SU-DHL-6 (cell line): ENCODE results near the gene RNF135.
"Not testable (repeated sequence)": the region's sequence is repeated elsewhere in the genome, so short reads cannot be mapped to it uniquely, and the experiment has no call there.

Experiments
- H2AFZ ChIP-seq: fragments of 200-600 bp; sonication (generic); 2 replicates; pipeline ENCODE4 v1.6.1; 2014; ENCODE audit warnings: low read depth, mild to moderate bottlenecking, moderate library complexity, mixed read lengths, antibody characterized with exemption, low read length; ENCODE audit not compliant: severe bottlenecking
- H3F3A ChIP-seq: fragments of 200-600 bp; shearing (Covaris generic); 2 replicates; pipeline ENCODE4 v1.6.0; 2016; ENCODE audit warnings: antibody characterized with exemption, mild to moderate bottlenecking; ENCODE audit not compliant: insufficient read depth
- H3K27ac ChIP-seq: fragments of 200-600 bp; sonication (generic); 2 replicates; pipeline ENCODE4 v1.5.1; 2016; ENCODE audit warnings: low read depth, mild to moderate bottlenecking, low read length, moderate library complexity, mixed read lengths
- H3K27me3 ChIP-seq: fragments of 200-600 bp; sonication (generic), shearing (Covaris generic); 2 replicates; pipeline ENCODE4 v1.6.0; 2014; ENCODE audit warnings: mild to moderate bottlenecking, low read length
- H3K36me3 ChIP-seq: fragments of 200-600 bp; sonication (generic); 2 replicates; pipeline ENCODE4 v1.6.1; 2014; ENCODE audit warnings: mild to moderate bottlenecking, low read length, mixed read lengths
- H3K4me2 ChIP-seq: fragments of 300-600, 200-600 bp; shearing (Covaris generic), sonication (generic); 2 replicates; pipeline ENCODE4 v1.6.0; 2014; ENCODE audit warnings: low read length, low read depth, mild to moderate bottlenecking; ENCODE audit not compliant: poor library complexity, severe bottlenecking
- H3K4me3 ChIP-seq: fragments of 200-600 bp; sonication (generic); 2 replicates; pipeline ENCODE4 v1.5.1; 2014; ENCODE audit warnings: antibody characterized with exemption, low read length, mild to moderate bottlenecking, mixed read lengths; ENCODE audit not compliant: insufficient read depth, poor library complexity, severe bottlenecking
- H3K79me2 ChIP-seq: fragments of 200-600 bp; sonication (generic); 2 replicates; pipeline ENCODE4 v1.6.1; 2014; ENCODE audit warnings: mild to moderate bottlenecking, low read length, moderate library complexity; ENCODE audit not compliant: insufficient read depth
- H3K9ac ChIP-seq: fragments of 200-600 bp; sonication (generic); 2 replicates; pipeline ENCODE4 v1.7.0; 2014; ENCODE audit warnings: mild to moderate bottlenecking, low read length
- H3K9me2 ChIP-seq: fragments of 200-600 bp; sonication (generic); replicated peaks from 2 replicates; pipeline ENCODE4 v1.6.1; 2014; ENCODE audit warnings: low read length; ENCODE audit not compliant: insufficient read depth
- H3K9me3 ChIP-seq: fragments of 200-600 bp; sonication (generic); 2 replicates; pipeline ENCODE4 v1.6.1; 2014; ENCODE audit warnings: low read length, mixed read lengths; ENCODE audit not compliant: insufficient read depth
- H4K20me1 ChIP-seq: fragments of 200-600 bp; sonication (generic); 2 replicates; pipeline ENCODE4 v1.6.1; 2014; ENCODE audit warnings: low read depth, mild to moderate bottlenecking, antibody characterized with exemption, low read length, moderate library complexity, mixed read lengths
- EZH2phosphoT487 ChIP-seq: fragments of 200-600 bp; sonication (generic), shearing (Covaris generic); conservative IDR thresholded peaks from 2 replicates; pipeline ENCODE4 v1.6.1; 2018; ENCODE audit warnings: mild to moderate bottlenecking, antibody characterized with exemption, low read length, moderate library complexity, mixed read lengths
- TF ChIP-seq, protein P1 (sequence below): fragments of 200-600 bp; sonication (generic); IDR thresholded peaks from one replicate; pipeline ENCODE4 v1.5.1; 2017; ENCODE audit warnings: antibody characterized with exemption, mild to moderate bottlenecking, low read length, moderate library complexity; ENCODE audit not compliant: insufficient read depth, poor library complexity, severe bottlenecking

RNF135 gene

DNA sequence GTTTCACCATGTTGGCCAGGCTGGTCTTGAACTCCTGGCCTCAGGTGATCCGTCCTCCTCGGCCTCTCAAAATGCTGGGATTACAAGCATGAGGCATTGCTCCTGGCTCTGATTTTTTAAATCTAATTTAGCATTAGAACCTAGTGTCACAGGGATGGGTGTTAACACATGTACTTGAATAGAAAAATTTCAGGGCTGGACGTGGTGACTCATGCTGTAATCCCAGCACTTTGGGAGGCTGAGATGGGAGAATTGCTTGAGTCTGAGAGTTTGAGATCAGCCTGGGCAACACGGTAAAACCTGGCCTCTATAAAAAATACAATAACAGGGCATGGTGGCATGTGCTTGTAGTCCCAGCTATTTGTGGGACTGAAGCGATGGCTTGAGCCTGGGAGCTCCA is 6.0 kb upstream of the RNF135 start:
- Histone ChIP-seq H3K9me3 (no peaks in the 10 kb centered on the region), H2AFZ (no peak overlapping the region), H3F3A (peaks cover 61% of the 10 kb centered on the region), H3K27ac (peak overlapping the region; percentile 15; the same call in 1 of the 2 replicates), H3K4me3 (no peak overlapping the region), H3K27me3 (no peaks in the 10 kb centered on the region), H3K36me3 (no peaks in the 10 kb centered on the region), H3K9ac (no peak overlapping the region), H3K9me2 (no peaks in the 10 kb centered on the region), H4K20me1 (no peaks in the 10 kb centered on the region), H3K4me2 (no peak overlapping the region), H3K79me2 (no peaks in the 10 kb centered on the region)
- TF ChIP-seq, protein P1, sequence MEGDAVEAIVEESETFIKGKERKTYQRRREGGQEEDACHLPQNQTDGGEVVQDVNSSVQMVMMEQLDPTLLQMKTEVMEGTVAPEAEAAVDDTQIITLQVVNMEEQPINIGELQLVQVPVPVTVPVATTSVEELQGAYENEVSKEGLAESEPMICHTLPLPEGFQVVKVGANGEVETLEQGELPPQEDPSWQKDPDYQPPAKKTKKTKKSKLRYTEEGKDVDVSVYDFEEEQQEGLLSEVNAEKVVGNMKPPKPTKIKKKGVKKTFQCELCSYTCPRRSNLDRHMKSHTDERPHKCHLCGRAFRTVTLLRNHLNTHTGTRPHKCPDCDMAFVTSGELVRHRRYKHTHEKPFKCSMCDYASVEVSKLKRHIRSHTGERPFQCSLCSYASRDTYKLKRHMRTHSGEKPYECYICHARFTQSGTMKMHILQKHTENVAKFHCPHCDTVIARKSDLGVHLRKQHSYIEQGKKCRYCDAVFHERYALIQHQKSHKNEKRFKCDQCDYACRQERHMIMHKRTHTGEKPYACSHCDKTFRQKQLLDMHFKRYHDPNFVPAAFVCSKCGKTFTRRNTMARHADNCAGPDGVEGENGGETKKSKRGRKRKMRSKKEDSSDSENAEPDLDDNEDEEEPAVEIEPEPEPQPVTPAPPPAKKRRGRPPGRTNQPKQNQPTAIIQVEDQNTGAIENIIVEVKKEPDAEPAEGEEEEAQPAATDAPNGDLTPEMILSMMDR: no peak
- TF ChIP-seq EZH2phosphoT487: no peak

DNA sequence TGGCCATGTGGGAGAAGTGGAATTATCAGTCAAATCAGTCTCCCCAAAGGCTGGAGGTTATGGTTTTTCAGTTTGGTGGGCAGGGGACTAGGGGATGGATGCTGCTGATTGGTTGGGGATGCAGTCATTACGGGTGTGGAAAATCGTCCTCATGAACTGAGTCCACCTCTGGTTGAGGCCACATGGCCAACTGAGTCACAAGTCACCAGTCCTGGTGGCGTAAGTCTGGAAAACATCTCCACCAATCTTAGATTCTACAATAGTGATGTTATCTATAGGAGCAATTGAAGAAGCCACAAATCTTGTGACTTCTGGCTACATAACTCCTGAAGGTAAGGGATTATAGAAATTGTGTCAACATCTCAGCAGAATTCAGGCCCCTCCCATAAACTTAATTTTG is 5.2 kb upstream of the RNF135 start:
- peak overlapping the region; percentile 56 for H2AFZ ChIP-seq
- H3K9me2 ChIP-seq: no peaks in the 10 kb centered on the region
- H3K27ac ChIP-seq: peak overlapping the region; percentile 15; the same call in 1 of the 2 replicates
- TF ChIP-seq, protein P1: no peak
- TF ChIP-seq EZH2phosphoT487: no peak
- H4K20me1 ChIP-seq: no peaks in the 10 kb centered on the region
- H3K9ac ChIP-seq: no peak overlapping the region
- H3K79me2 ChIP-seq: no peaks in the 10 kb centered on the region
- no peaks in the 10 kb centered on the region for H3K27me3 ChIP-seq
- H3K9me3 ChIP-seq: no peaks in the 10 kb centered on the region
- no peak overlapping the region for H3K4me3 ChIP-seq
- no peak overlapping the region for H3K4me2 ChIP-seq
- H3K36me3 ChIP-seq: no peaks in the 10 kb centered on the region
- H3F3A ChIP-seq: peaks cover 69% of the 10 kb centered on the region

DNA sequence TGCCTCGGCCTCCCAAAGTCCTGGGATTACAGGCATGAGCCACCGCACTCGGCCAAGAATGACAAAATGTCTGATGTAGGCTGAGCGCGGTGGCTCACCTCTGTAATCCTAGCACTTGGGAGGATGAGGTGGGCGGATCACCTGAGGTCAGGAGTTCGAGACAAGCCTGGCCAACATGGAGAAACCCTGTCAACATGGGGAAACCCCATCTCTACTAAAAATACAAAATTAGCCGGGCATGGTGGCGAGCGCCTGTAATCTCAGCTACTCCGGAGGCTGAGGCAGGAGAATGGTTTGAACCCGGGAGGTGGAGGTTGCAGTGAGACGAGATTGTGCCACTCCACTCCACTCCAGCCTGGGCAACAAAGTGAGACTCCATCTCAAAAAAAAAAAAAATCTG is 2.9 kb upstream of the RNF135 start:
- not testable (repeated sequence) for H4K20me1 ChIP-seq, H2AFZ ChIP-seq, H3K4me3 ChIP-seq, H3K36me3 ChIP-seq, H3K27me3 ChIP-seq, H3K9me2 ChIP-seq, H3K9me3 ChIP-seq
- Histone ChIP-seq H3K27ac (peak overlapping the region; percentile 98), H3K4me2 (peak overlapping the region; percentile 85), H3F3A (peaks cover 71% of the 10 kb centered on the region), H3K79me2 (peaks cover 17% of the 10 kb centered on the region), H3K9ac (peak overlapping the region; percentile 45)

DNA sequence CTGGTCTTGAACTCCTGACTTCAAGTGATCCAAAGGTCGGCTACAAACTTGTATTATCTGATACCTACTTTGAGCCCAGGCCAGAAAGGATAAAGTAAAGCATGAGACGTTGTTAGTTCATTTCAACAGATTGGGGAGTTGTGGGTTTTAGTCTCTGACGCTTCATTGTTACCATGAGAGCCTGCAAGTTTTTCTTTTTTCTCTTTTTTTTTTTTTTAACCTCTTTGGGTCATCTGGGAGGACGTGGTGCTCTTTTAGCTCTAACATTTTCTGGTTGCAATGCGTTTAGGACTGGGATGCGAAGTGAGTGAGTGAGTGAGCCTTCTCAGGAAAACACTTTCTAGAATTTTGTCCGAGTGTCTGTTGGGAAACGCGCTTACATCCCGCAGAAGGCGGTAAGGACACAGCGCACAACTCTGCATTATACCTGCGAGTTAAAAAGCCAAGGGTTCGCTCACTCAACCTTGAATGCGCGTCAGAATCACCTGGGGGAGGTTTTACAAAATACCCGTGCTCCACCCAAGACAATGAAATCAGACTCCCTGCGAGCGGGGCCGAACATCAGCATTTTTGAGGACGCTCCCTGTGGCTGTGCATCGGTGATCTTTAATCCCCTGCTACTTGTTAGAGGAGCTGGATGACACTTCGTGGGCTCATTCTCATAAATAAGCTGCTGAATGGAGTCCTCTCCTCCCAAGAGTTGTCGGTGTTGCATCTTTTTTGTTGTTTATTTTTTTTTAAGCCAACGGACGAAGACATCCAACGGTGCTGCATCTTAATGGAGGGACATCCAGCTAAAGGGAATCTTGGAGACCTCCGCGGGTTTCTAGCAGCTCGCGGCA is 629 bp upstream of the RNF135 start:
- H3K9me3 ChIP-seq: no peaks in the 10 kb centered on the region
- no peaks in the 10 kb centered on the region for H3K27me3 ChIP-seq
- peak overlapping the region; percentile 90 for H3K9ac ChIP-seq
- peak overlapping the region; percentile 98 for H3K27ac ChIP-seq
- peak overlapping the region; percentile 83 for H3K4me2 ChIP-seq
- peak overlapping the region; percentile 54 for H2AFZ ChIP-seq
- H3F3A ChIP-seq: peaks cover 79% of the 10 kb centered on the region
- no peaks in the 10 kb centered on the region for H3K9me2 ChIP-seq
- no peaks in the 10 kb centered on the region for H4K20me1 ChIP-seq
- TF ChIP-seq, protein P1: no peak
- no peak for TF ChIP-seq EZH2phosphoT487
- H3K79me2 ChIP-seq: peaks cover 33% of the 10 kb centered on the region
- H3K36me3 ChIP-seq: no peaks in the 10 kb centered on the region
- H3K4me3 ChIP-seq: peak overlapping the region; percentile 90
